Measurements from ENCODE around the gene ZCWPW1.

DNA sequence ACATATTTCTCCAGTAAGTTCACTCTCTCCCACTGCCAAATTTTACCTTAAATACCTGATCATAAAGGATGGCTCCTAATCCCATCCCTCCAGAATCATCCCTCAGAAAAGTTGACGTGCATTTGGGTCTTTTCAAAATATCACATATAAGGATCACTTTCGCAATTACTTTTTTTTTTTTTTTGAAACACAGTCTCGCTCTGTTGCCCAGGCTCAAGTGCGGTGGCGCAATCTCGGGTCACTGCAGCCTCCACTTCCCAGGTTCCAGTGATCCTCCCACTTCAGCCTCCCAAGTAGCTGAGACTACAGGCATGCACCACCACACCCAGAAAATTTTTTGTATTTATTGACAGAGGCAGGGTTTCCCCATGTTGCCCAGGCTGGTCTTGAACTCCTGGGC is 17.4 kb downstream of the ZCWPW1 start:
- TF ChIP-seq, protein P1, sequence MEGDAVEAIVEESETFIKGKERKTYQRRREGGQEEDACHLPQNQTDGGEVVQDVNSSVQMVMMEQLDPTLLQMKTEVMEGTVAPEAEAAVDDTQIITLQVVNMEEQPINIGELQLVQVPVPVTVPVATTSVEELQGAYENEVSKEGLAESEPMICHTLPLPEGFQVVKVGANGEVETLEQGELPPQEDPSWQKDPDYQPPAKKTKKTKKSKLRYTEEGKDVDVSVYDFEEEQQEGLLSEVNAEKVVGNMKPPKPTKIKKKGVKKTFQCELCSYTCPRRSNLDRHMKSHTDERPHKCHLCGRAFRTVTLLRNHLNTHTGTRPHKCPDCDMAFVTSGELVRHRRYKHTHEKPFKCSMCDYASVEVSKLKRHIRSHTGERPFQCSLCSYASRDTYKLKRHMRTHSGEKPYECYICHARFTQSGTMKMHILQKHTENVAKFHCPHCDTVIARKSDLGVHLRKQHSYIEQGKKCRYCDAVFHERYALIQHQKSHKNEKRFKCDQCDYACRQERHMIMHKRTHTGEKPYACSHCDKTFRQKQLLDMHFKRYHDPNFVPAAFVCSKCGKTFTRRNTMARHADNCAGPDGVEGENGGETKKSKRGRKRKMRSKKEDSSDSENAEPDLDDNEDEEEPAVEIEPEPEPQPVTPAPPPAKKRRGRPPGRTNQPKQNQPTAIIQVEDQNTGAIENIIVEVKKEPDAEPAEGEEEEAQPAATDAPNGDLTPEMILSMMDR (IDR thresholded peaks at IDR 0.05; ENCODE audit: control extremely low read depth in 1 of 3, insufficient read depth in 1 of 3, low read depth in 1 of 3, low read length in 3 of 3): no peak
- TF ChIP-seq RAD21 (IDR thresholded peaks at IDR 0.05 in 1 of 2, conservative IDR thresholded peaks at IDR 0.05 in 1 of 2; ENCODE audit: low read depth in 2 of 2, low read length in 2 of 2) (no peak), EZH2 (IDR thresholded peaks at IDR 0.05; ENCODE audit: low read depth, low read length, severe bottlenecking) (no peak), ZNF274 (IDR thresholded peaks at IDR 0.05; ENCODE audit: borderline replicate concordance, extremely low read depth, low read length) (no peak), EP300 (IDR thresholded peaks at IDR 0.05; ENCODE audit: borderline replicate concordance in 1 of 2, low read depth in 2 of 2, low read length in 2 of 2) (no peak), GTF2F1 (IDR thresholded peaks at IDR 0.05; ENCODE audit: borderline replicate concordance, low read depth, low read length) (no peak), RFX5 (IDR thresholded peaks at IDR 0.05; ENCODE audit: borderline replicate concordance, low read depth, low read length) (no peak), EGR1 (IDR thresholded peaks at IDR 0.05; ENCODE audit: borderline replicate concordance, low read depth, low read length) (no peak), PHF8 (conservative IDR thresholded peaks at IDR 0.05; ENCODE audit: low read depth, low read length) (no peak), JUN (IDR thresholded peaks at IDR 0.05; ENCODE audit: low read depth, low read length) (no peak), HDAC6 (IDR thresholded peaks at IDR 0.05; ENCODE audit: low read depth, low read length) (no peak), CBX5 (IDR thresholded peaks at IDR 0.05; ENCODE audit: low read depth, low read length) (no peak)
- TF ChIP-seq, protein P2, sequence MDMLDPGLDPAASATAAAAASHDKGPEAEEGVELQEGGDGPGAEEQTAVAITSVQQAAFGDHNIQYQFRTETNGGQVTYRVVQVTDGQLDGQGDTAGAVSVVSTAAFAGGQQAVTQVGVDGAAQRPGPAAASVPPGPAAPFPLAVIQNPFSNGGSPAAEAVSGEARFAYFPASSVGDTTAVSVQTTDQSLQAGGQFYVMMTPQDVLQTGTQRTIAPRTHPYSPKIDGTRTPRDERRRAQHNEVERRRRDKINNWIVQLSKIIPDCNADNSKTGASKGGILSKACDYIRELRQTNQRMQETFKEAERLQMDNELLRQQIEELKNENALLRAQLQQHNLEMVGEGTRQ (IDR thresholded peaks at IDR 0.05; ENCODE audit: low read length): no peak
- TF ChIP-seq, protein P3, sequence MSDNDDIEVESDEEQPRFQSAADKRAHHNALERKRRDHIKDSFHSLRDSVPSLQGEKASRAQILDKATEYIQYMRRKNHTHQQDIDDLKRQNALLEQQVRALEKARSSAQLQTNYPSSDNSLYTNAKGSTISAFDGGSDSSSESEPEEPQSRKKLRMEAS (IDR thresholded peaks at IDR 0.05): no peak
